OCI-LY7 (cell line): ENCODE measurements around the gene RPL13. TPM values are rescaled to one million over a fixed set of nuclear protein-coding genes. Genes with fewer than 3 reads are reported as not detected.
"Not testable (repeated sequence)": the region's sequence is repeated elsewhere in the genome, so short reads cannot be mapped to it uniquely, and the experiment has no call there.

Experiments used
- BruUV-seq: library from RNA; stranded (reverse); fragments of 400-500 nt; replicated peaks from 2 replicates; lab custom pipeline; 2021; lab: Mats Ljungman, UMichigan
- CTCF ChIA-PET: fragments of 300-600 bp; sonication (Branson Sonifier 250); formaldehyde crosslinking; loops from one replicate; lab custom pipeline; 2022; ENCODE audit warnings: antibody characterized with exemption; ENCODE audit not compliant: unreplicated experiment; lab: Charles Lee
- POLR2A ChIA-PET: fragments of 300-600 bp; sonication (Branson Sonifier 250); formaldehyde crosslinking; loops from one replicate; lab custom pipeline; 2022; ENCODE audit warnings: antibody characterized with exemption; lab: Charles Lee
- DNase-seq: peaks from one replicate; pipeline ENCODE4 v3.0.0-alpha.2; 2015; ENCODE audit warnings: low spot score
- H2AFZ ChIP-seq: fragments of 200-600 bp; sonication (generic), shearing (Covaris generic); 2 replicates; pipeline ENCODE4 v1.6.1; 2014; ENCODE audit warnings: mild to moderate bottlenecking, antibody characterized with exemption, low read length, moderate library complexity
- H3K27ac ChIP-seq: fragments of 200-600 bp; sonication (generic); 2 replicates; pipeline ENCODE4 v1.5.1; 2014; ENCODE audit warnings: mixed run types, low read depth, mild to moderate bottlenecking, moderate library complexity, low read length, inconsistent platforms; ENCODE audit not compliant: poor library complexity, severe bottlenecking
- H3K36me3 ChIP-seq: fragments of 200-600 bp; sonication (generic); 2 replicates; pipeline ENCODE4 v1.6.1; 2014; ENCODE audit warnings: mild to moderate bottlenecking, antibody characterized with exemption, low read length, moderate library complexity, mixed read lengths; ENCODE audit not compliant: insufficient read depth
- H3K4me1 ChIP-seq: fragments of 200-600 bp; sonication (generic); 2 replicates; pipeline ENCODE4 v1.5.1; 2014; ENCODE audit warnings: mild to moderate bottlenecking, low read length; ENCODE audit not compliant: insufficient read depth, poor library complexity, severe bottlenecking
- H3K4me2 ChIP-seq: fragments of 200-600 bp; sonication (generic); 2 replicates; pipeline ENCODE4 v1.6.1; 2014; ENCODE audit warnings: mild to moderate bottlenecking, low read length
- H3K4me3 ChIP-seq: fragments of 200-600 bp; sonication (generic); 2 replicates; pipeline ENCODE4 v1.5.1; 2014; ENCODE audit warnings: mild to moderate bottlenecking, low read depth, low read length; ENCODE audit not compliant: poor library complexity, severe bottlenecking
- H3K79me2 ChIP-seq: fragments of 200-600 bp; sonication (generic); 2 replicates; pipeline ENCODE4 v1.6.1; 2016; ENCODE audit warnings: low read depth, mild to moderate bottlenecking, low read length, moderate library complexity, mixed read lengths; ENCODE audit not compliant: insufficient read depth
- H3K9me2 ChIP-seq: fragments of 200-600 bp; sonication (generic); 2 replicates; pipeline ENCODE4 v1.6.1; 2016; ENCODE audit warnings: mild to moderate bottlenecking, low read length, mixed read lengths; ENCODE audit not compliant: insufficient read depth
- H3K9me3 ChIP-seq: fragments of 200-600 bp; sonication (generic); 2 replicates; pipeline ENCODE4 v1.6.1; 2014; ENCODE audit warnings: mild to moderate bottlenecking, mixed run types, low read length, mixed read lengths
- H4K20me1 ChIP-seq: fragments of 200-600 bp; sonication (generic); 2 replicates; pipeline ENCODE4 v1.6.1; 2014; ENCODE audit warnings: mild to moderate bottlenecking, antibody characterized with exemption, low read length, moderate library complexity, mixed read lengths; ENCODE audit not compliant: insufficient read depth
- EZH2phosphoT487 ChIP-seq: fragments of 200-600 bp; sonication (generic); IDR thresholded peaks from 2 replicates; pipeline ENCODE4 v1.6.1; 2018; ENCODE audit warnings: low read depth, borderline replicate concordance, mild to moderate bottlenecking, mixed run types, antibody characterized with exemption, low read length, moderate library complexity, mixed read lengths
- intact Hi-C: fragments of 100-400 bp; cut with micrococcal nuclease; formaldehyde crosslinking; loops from one replicate; pipeline ENCODE4 v1.10.0; 2022; ENCODE audit not compliant: unreplicated experiment
- total RNA-seq, 2 experiments: library from RNA; depleted of rRNA in 1 of 2; stranded (reverse); fragments of >200 nt in 1 of 2; shearing (Covaris generic) in 1 of 2; gene quantifications; 2 replicates each; pipeline ENCODE4 v1.2.3, GENCODE V29; 2014 to 2022
- TF ChIP-seq, protein P1 (sequence below): fragments of 200-600 bp; sonication (generic); conservative IDR thresholded peaks from 2 replicates; pipeline ENCODE4 v1.5.1; 2014; ENCODE audit warnings: mild to moderate bottlenecking, antibody characterized with exemption, low read length, moderate library complexity, mixed read lengths

Gene RPL13
- total RNA-seq, 2 experiments from 2014 or later, result 2,928 to 9,791 TPM

DNA sequence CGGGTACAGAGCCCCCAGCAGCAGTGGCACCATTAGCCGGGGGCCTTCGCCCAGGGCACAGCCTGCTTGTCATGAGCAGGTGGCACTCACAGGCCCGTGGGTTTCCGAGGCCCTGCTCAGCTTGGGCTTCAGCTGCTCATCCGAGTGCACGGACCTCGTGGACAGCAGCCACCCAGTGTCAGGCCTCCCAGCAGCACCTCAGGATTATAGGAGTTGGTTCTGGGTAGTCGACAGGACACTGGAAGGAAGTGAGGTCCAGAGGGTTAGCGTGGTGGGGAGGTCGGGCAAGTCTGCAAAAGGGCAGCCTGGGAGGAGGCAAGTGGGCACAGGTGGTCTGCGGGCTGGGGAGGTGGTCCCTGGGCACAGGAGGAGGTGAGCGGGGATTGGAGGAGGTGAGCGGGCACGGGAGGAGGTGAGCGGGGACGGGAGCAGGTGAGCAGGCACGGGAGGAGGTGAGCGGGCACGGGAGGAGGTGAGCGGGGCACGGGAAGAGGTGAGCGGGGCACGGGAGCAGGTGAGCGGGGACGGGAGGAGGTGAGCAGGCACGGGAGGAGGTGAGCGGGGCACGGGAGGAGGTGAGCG, 10.0 kb downstream of the RPL13 start:
- Histone ChIP-seq H3K79me2 (no peaks in the 10 kb centered on the region), H3K4me1 (peaks cover 33% of the 10 kb centered on the region), H3K9me2 (no peaks in the 10 kb centered on the region), H3K4me3 (no peak overlapping the region), H4K20me1 (no peaks in the 10 kb centered on the region), H2AFZ (no peak overlapping the region), H3K36me3 (peaks cover 2% of the 10 kb centered on the region; the same call in 1 of the 2 replicates), H3K27ac (no peak overlapping the region), H3K9me3 (no peaks in the 10 kb centered on the region), H3K4me2 (no peak overlapping the region)
- ChIA-PET CTCF (interaction anchor here (0.6 kb wide), 1 partner anchor 235 kb away, joined by 3 read pairs; no protein-coding TSS in a partner anchor), POLR2A (no interaction called here)
- TF ChIP-seq, protein P1, sequence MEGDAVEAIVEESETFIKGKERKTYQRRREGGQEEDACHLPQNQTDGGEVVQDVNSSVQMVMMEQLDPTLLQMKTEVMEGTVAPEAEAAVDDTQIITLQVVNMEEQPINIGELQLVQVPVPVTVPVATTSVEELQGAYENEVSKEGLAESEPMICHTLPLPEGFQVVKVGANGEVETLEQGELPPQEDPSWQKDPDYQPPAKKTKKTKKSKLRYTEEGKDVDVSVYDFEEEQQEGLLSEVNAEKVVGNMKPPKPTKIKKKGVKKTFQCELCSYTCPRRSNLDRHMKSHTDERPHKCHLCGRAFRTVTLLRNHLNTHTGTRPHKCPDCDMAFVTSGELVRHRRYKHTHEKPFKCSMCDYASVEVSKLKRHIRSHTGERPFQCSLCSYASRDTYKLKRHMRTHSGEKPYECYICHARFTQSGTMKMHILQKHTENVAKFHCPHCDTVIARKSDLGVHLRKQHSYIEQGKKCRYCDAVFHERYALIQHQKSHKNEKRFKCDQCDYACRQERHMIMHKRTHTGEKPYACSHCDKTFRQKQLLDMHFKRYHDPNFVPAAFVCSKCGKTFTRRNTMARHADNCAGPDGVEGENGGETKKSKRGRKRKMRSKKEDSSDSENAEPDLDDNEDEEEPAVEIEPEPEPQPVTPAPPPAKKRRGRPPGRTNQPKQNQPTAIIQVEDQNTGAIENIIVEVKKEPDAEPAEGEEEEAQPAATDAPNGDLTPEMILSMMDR, result no peak
- TF ChIP-seq EZH2phosphoT487, result no peak
- BruUV-seq, result no TSS peak
- intact Hi-C loops, result loop anchor here (5.0 kb wide), 1 partner anchor 72 kb away; no protein-coding TSS in a partner anchor
- no peak for DNase-seq

DNA sequence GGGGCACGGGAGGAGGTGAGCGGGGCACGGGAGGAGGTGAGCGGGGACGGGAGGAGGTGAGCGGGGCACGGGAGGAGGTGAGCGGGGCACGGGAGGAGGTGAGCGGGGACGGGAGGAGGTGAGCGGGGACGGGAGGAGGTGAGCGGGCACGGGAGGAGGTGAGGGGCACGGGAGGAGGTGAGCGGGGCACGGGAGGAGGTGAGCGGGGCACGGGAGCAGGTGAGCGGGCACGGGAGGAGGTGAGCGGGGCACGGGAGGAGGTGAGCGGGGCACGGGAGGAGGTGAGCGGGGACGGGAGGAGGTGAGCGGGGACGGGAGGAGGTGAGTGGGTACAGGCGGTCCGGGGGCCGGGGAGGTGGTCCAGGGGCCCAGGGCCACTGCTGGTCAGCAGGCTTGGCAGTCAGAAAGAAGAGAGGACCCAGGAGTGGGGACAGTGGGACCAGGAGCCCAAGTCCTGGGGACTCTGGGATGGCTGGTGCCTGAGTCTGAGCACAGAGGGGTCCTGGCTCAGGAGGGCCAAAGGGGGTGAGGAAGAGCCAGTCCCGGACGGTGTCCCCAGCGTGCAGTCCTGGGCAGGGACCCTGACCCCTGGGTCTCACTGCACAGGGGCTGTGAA, 10.6 kb downstream of the RPL13 start:
- intact Hi-C loops, result loop anchor here (5.0 kb wide), 1 partner anchor 71 kb away; no protein-coding TSS in a partner anchor
- H4K20me1 ChIP-seq, POLR2A ChIA-PET, H3K4me3 ChIP-seq, BruUV-seq, H3K9me2 ChIP-seq, H3K9me3 ChIP-seq, CTCF ChIA-PET, H3K27ac ChIP-seq, H2AFZ ChIP-seq, H3K79me2 ChIP-seq, DNase-seq, H3K36me3 ChIP-seq, H3K4me2 ChIP-seq: not testable (repeated sequence)
- peaks cover 26% of the 10 kb centered on the region for H3K4me1 ChIP-seq

DNA sequence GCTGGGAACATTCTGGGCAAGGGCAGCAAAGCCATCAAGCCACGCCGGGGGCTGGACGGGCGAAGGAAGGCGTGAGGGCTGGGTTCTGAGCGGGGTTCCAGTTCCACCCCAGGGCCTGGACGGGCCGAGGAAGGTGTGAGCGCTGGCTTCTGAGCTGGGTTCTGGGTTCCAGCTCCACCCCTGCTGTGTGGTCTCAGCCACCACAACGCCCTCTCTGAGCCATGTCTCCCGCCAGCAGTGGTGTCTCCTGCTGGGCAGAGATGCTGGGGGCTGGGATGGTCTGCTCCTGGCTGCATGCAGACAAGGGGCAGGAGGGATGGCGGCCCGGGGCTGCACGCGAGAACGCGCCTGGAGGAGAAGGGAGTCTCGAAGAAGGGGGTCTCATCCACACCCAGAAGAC, 11.2 kb downstream of the RPL13 start:
- TF ChIP-seq, protein P1, result no peak
- no peak for TF ChIP-seq EZH2phosphoT487
- no TSS peak for BruUV-seq
- H4K20me1 ChIP-seq, result no peaks in the 10 kb centered on the region
- H3K36me3 ChIP-seq, result no peaks in the 10 kb centered on the region
- H3K9me3 ChIP-seq, result no peaks in the 10 kb centered on the region
- no peaks in the 10 kb centered on the region for H3K9me2 ChIP-seq
- intact Hi-C loops, result loop anchor here (5.0 kb wide), 1 partner anchor 71 kb away; no protein-coding TSS in a partner anchor
- H3K4me1 ChIP-seq, result peaks cover 23% of the 10 kb centered on the region
- no peak overlapping the region; the same call in 1 of the 2 replicates for H2AFZ ChIP-seq
- ChIA-PET CTCF (no interaction called here), POLR2A (no interaction called here)
- no peak overlapping the region for H3K4me3 ChIP-seq
- H3K4me2 ChIP-seq, result no peak overlapping the region
- no peak for DNase-seq
- no peak overlapping the region for H3K27ac ChIP-seq
- H3K79me2 ChIP-seq, result no peaks in the 10 kb centered on the region
